Measurements from ENCODE around the gene ZNF827.

Gene ZNF827

GRCh38 chr4:145887241-145887991, 51.2 kb downstream of the ZNF827 start:
- no peak for DNase-seq

GRCh38 chr4:145886871-145887240, 51.8 kb downstream of the ZNF827 start:
- DNase-seq = no peak

GRCh38 chr4:145885666-145886065, 53.0 kb downstream of the ZNF827 start:
- no peak for DNase-seq

GRCh38 chr4:145884775-145885174, 53.8 kb downstream of the ZNF827 start:
- DNase-seq = no peak

- DNase-seq = peak; percentile 74 to 78
These were observed 55.4 kb downstream of the ZNF827 start for GRCh38 chr4:145883101-145883694.

GRCh38 chr4:145882604-145883003, 56.0 kb downstream of the ZNF827 start:
- DNase-seq = peak; percentile 68

- peak; percentile 97 to 98 for DNase-seq
These were observed 56.6 kb downstream of the ZNF827 start for GRCh38 chr4:145881989-145882388.

- no peak for DNase-seq
These were observed 57.0 kb downstream of the ZNF827 start for GRCh38 chr4:145881576-145881975.

GRCh38 chr4:145880355-145880960, 58.2 kb downstream of the ZNF827 start:
- no peak for DNase-seq

GRCh38 chr4:145879598-145879997, 59.0 kb downstream of the ZNF827 start:
- no peak for DNase-seq

GRCh38 chr4:145878501-145879435, 59.9 kb downstream of the ZNF827 start:
- no peak for DNase-seq

GRCh38 chr4:145876531-145877180, 62.0 kb downstream of the ZNF827 start:
- DNase-seq = no peak

GRCh38 chr4:145873901-145874300, 64.7 kb downstream of the ZNF827 start:
- no peak for DNase-seq

- no peak for DNase-seq
These were observed 67.4 kb downstream of the ZNF827 start for GRCh38 chr4:145871209-145871608.

GRCh38 chr4:145870155-145871020, 68.2 kb downstream of the ZNF827 start:
- no peak for DNase-seq

- no peak for DNase-seq
These were observed 69.8 kb downstream of the ZNF827 start for GRCh38 chr4:145868637-145869409.

GRCh38 chr4:145867406-145867805, 71.2 kb downstream of the ZNF827 start:
- DNase-seq = no peak

GRCh38 chr4:145866991-145867390, 71.6 kb downstream of the ZNF827 start:
- no peak for DNase-seq

GRCh38 chr4:145865274-145865941, 73.2 kb downstream of the ZNF827 start:
- no peak for DNase-seq

- no peak for DNase-seq
These were observed 75.4 kb downstream of the ZNF827 start for GRCh38 chr4:145863191-145863590.
